Stimulated activated CD4-positive, alpha-beta T cell treated with anti-CD3 and anti-CD28 coated beads, Interleukin-1b, Interleukin-23, amount 100 ng/mL, for 24 hours (primary cell): ENCODE results near the gene LTBP1.

Source experiments
- DNase-seq, 4 experiments: peaks; one replicate each; pipeline ENCODE4 v3.0.0-alpha.2; 2020; ENCODE audit warnings: low read depth in 4 of 4, low spot score in 1 of 4

Gene LTBP1

DNA sequence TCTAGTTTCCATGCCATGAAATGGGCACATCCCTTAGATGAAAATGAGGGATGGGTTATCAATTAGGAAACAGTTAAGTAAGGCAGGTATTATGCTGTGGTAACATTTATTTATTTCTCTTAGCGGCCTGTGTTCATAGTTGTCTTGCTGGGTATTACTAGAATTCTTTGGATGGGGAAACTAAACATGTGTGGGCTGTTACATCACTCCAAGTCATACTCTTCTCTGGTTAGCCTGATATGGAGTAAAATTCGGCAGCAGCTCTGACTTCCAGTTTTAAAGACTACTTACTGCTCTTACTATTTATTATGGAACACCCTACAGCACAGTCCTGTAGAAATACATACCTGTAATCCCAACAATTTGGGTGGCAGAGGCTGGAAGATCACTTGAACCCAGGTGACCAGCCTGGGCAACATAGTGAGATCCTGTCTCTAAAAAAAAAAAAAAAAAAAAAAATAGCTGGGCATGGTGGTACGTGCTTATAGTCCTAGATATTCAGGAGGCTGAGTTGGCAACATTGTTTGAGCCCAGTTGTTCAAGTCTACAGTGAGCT lies 496.6 kb downstream of the LTBP1 start:
- no peak for DNase-seq

- no peak for DNase-seq
Observed at GRCh38 chr2:33444967-33445366, 498.2 kb downstream of the LTBP1 start.

GRCh38 chr2:33448220-33448899 lies 501.6 kb downstream of the LTBP1 start:
- no peak for DNase-seq
